ENCODE data around the gene UMAD1. TPM values are rescaled to one million over a fixed set of nuclear protein-coding genes. Genes with fewer than 3 reads are reported as not detected.

UMAD1 gene
- total and polyA plus RNA-seq, 2 of the 4 experiments (the other 2 are of a cell fraction) = 5.2 to 8.4 TPM

DNA sequence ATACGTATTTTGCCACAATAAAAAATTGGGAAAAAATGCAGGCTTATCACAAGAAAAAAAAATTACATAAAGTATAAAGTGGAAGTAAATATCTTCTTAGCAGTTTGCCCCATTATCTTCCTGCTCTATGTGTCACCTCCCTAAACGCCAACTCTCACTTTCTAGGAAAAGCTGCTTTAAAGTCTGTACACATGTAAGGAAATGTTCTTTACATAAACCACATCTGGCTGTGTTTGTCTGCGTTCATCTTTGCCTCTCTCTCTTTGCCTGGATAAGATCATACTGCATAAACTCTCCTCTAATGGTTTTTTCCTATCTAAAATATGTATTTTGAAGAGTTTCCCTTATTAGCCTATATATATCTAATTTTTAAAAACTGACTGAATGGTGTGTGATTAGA, 23.0 kb upstream of the UMAD1 start:
- no peak overlapping the region for H2BK15ac ChIP-seq (ENCODE audit: low read depth, low read length)
- no peak overlapping the region for H2BK120ac ChIP-seq (ENCODE audit: low read depth, low read length)
- no peaks in the 10 kb centered on the region for H3K9me3 ChIP-seq (ENCODE audit: control insufficient read depth, insufficient read depth, low read length)
- intact Hi-C loops (cut with micrococcal nuclease) = no loop called here
- H3K27me3 ChIP-seq (ENCODE audit: control insufficient read depth, insufficient read depth, low read length) = no peaks in the 10 kb centered on the region
- H3K4me3 ChIP-seq (ENCODE audit: insufficient read depth, low read depth, low read length) = no peak overlapping the region
- ChIA-PET POLR2A (ENCODE audit: unreplicated experiment) (no interaction called here), CTCF (no interaction called here)
- H2BK20ac ChIP-seq (ENCODE audit: low read depth, low read length) = no peak overlapping the region
- no peak for DNase-seq
- H3K79me1 ChIP-seq (ENCODE audit: low read depth in 1 of 2, low read length in 2 of 2) = no peaks in the 10 kb centered on the region
- H4K8ac ChIP-seq (ENCODE audit: low read depth in 2 of 2, low read length in 2 of 2) = no peak overlapping the region
- no peaks in the 10 kb centered on the region for H3K9me1 ChIP-seq (ENCODE audit: insufficient read depth, low read length)
- H4K5ac ChIP-seq (ENCODE audit: low read depth, low read length) = no peak overlapping the region
- no peak overlapping the region for H3K9ac ChIP-seq (ENCODE audit: low read depth, low read length)
- no peak overlapping the region for H3K27ac ChIP-seq (ENCODE audit: insufficient read depth, low read length)
- dilution Hi-C loops (cut with HindIII; ENCODE audit: low sequenced_read_pairs, unreplicated experiment) = no loop called here
- no peak overlapping the region for H2AFZ ChIP-seq (replicated peaks; ENCODE audit: low read length, poor library complexity)
- no peak overlapping the region for H3K23ac ChIP-seq (ENCODE audit: low read depth, low read length)
- no peak overlapping the region for H3K18ac ChIP-seq (ENCODE audit: low read depth, low read length)
- no peaks in the 10 kb centered on the region for H4K20me1 ChIP-seq (ENCODE audit: insufficient read depth, low read length)
- H4K91ac ChIP-seq (ENCODE audit: insufficient read depth, low read depth, low read length) = no peak overlapping the region
- no peak for ATAC-seq (ENCODE audit: low read depth)
- no peak overlapping the region for H3K14ac ChIP-seq (replicated peaks; ENCODE audit: low read depth, low read length)
- H2AK5ac ChIP-seq (ENCODE audit: low read depth, low read length) = no peak overlapping the region
- no TSS peak for BruUV-seq (replicated peaks)
- H2AK9ac ChIP-seq (replicated peaks; ENCODE audit: low read depth, low read length, poor library complexity) = no peak overlapping the region
- no peak overlapping the region for H2BK5ac ChIP-seq (ENCODE audit: low read depth, low read length, poor library complexity, severe bottlenecking)
- no peak for TF ChIP-seq CHD1 (IDR thresholded peaks at IDR 0.05; ENCODE audit: low read depth, low read length)
- no peak for TF ChIP-seq FOS (IDR thresholded peaks at IDR 0.05; ENCODE audit: low read depth, low read length)
- TF ChIP-seq MAZ (IDR thresholded peaks at IDR 0.05; ENCODE audit: borderline replicate concordance, low read depth, low read length) = no peak
- TF ChIP-seq, protein P1, sequence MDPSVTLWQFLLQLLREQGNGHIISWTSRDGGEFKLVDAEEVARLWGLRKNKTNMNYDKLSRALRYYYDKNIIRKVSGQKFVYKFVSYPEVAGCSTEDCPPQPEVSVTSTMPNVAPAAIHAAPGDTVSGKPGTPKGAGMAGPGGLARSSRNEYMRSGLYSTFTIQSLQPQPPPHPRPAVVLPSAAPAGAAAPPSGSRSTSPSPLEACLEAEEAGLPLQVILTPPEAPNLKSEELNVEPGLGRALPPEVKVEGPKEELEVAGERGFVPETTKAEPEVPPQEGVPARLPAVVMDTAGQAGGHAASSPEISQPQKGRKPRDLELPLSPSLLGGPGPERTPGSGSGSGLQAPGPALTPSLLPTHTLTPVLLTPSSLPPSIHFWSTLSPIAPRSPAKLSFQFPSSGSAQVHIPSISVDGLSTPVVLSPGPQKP (IDR thresholded peaks at IDR 0.05; ENCODE audit: borderline replicate concordance, low read depth, low read length) = no peak
- no peak for TF ChIP-seq RAD21 (IDR thresholded peaks at IDR 0.05; ENCODE audit: low read length)
- TF ChIP-seq, protein P2, sequence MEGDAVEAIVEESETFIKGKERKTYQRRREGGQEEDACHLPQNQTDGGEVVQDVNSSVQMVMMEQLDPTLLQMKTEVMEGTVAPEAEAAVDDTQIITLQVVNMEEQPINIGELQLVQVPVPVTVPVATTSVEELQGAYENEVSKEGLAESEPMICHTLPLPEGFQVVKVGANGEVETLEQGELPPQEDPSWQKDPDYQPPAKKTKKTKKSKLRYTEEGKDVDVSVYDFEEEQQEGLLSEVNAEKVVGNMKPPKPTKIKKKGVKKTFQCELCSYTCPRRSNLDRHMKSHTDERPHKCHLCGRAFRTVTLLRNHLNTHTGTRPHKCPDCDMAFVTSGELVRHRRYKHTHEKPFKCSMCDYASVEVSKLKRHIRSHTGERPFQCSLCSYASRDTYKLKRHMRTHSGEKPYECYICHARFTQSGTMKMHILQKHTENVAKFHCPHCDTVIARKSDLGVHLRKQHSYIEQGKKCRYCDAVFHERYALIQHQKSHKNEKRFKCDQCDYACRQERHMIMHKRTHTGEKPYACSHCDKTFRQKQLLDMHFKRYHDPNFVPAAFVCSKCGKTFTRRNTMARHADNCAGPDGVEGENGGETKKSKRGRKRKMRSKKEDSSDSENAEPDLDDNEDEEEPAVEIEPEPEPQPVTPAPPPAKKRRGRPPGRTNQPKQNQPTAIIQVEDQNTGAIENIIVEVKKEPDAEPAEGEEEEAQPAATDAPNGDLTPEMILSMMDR (conservative IDR thresholded peaks at IDR 0.05; ENCODE audit: low read depth, low read length) = no peak
- TF ChIP-seq POLR2A (IDR thresholded peaks at IDR 0.05; ENCODE audit: low read depth, low read length) = no peak
- no peak for TF ChIP-seq CEBPB (IDR thresholded peaks at IDR 0.05; ENCODE audit: low read depth, low read length)
- TF ChIP-seq RCOR1 (IDR thresholded peaks at IDR 0.05; ENCODE audit: insufficient replicate concordance, low read length) = no peak
- TF ChIP-seq RFX5 (IDR thresholded peaks at IDR 0.05; ENCODE audit: low read depth, low read length) = no peak
- TF ChIP-seq, protein P3, sequence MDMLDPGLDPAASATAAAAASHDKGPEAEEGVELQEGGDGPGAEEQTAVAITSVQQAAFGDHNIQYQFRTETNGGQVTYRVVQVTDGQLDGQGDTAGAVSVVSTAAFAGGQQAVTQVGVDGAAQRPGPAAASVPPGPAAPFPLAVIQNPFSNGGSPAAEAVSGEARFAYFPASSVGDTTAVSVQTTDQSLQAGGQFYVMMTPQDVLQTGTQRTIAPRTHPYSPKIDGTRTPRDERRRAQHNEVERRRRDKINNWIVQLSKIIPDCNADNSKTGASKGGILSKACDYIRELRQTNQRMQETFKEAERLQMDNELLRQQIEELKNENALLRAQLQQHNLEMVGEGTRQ (IDR thresholded peaks at IDR 0.05; ENCODE audit: low read depth, low read length) = no peak
- no peak for TF ChIP-seq NFE2L2 (IDR thresholded peaks at IDR 0.05; ENCODE audit: low read depth, low read length)
- TF ChIP-seq MXI1 (IDR thresholded peaks at IDR 0.05; ENCODE audit: borderline replicate concordance, low read depth, low read length) = no peak
- TF ChIP-seq BHLHE40 (IDR thresholded peaks at IDR 0.05; ENCODE audit: low read depth, low read length) = no peak
- no peak for TF ChIP-seq MAFK (IDR thresholded peaks at IDR 0.05; ENCODE audit: low read depth, low read length)
- TF ChIP-seq SMC3 (IDR thresholded peaks at IDR 0.05; ENCODE audit: low read depth, low read length) = no peak
- in situ Hi-C loops (cut with MboI; ENCODE audit: low sequenced_read_pairs) = no loop called here
- H3K4me2 ChIP-seq (ENCODE audit: low read depth, low read length) = no peak overlapping the region
- WGBS, 2 experiments (ENCODE audit: extremely low coverage in 2 of 2, insufficient read length in 1 of 2) = no CpG with 5 or more reads among the region's 3 CpGs
- no peak overlapping the region for H3K4ac ChIP-seq (ENCODE audit: low read depth, low read length)
- no peaks in the 10 kb centered on the region for H3K36me3 ChIP-seq (ENCODE audit: control insufficient read depth, insufficient read depth, low read length)
- no peaks in the 10 kb centered on the region for H3K4me1 ChIP-seq (ENCODE audit: control insufficient read depth, insufficient read depth, low read length)
- no peak overlapping the region for H3K56ac ChIP-seq (ENCODE audit: extremely low read depth, insufficient read depth, low read length)
